Right lung (tissue), 5 donors: ENCODE measurements around the gene ERI2. TPM values are rescaled to one million over a fixed set of nuclear protein-coding genes. Genes with fewer than 3 reads are reported as not detected.
"Not testable (repeated sequence)": the region's sequence is repeated elsewhere in the genome, so short reads cannot be mapped to it uniquely, and the experiment has no call there.

Experiments
- DNase-seq, 2 donors: peaks; one replicate each; pipeline ENCODE4 v3.0.0-alpha.2; 2013
- polyA plus RNA-seq, 5 donors: library from polyadenylated mRNA; unstranded; fragments of 120-200 nt; gene quantifications; one replicate each; pipeline versions ENCODE4 v1.2.1 to v1.2.3, GENCODE V29; 2013; ENCODE audit warnings: inconsistent platforms in 1 of 5, low replicate concordance in 1 of 5; ENCODE audit not compliant: insufficient read length in 5 of 5, insufficient read depth in 1 of 5

ERI2 gene
- polyA plus RNA-seq, 5 donors, result 23.3 to 47.9 (median 37.4) TPM

DNA sequence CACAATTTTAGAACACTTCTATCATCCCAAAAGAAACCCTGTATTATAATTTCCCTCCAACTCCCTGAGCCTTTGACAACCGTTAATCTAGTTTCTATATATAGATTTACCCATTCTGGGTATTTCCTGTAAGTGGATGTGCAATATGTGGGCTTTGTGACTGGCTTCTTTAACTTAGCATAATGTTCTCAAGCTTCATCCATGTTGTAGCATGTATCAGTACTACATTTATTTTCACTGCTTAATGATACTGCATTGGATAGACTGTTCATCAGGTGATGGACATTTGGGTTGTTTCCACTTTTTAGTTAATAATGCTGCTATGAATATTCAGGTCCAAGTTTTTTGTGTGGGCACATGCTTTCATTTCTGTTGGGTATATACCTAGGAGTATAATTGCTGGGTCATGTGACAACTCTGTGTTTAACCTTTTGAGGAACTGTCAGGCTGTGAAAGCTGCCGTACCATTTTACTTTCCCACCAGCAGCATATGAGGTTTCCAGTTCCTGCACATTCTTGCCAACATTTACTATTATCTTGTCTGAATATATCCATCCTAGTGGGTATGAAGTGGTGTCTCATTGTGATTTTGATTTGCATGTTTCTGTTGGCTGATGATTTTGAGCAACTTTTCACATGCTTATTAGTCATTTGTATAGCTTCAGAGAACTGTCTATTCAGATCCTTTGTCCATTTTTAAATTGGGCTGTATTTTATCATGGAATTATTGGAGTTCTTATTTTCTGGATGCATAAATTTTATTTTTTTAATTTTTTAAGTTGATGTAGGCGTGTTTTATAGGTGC lies 16.5 kb upstream of the ERI2 start:
- no peak for DNase-seq

DNA sequence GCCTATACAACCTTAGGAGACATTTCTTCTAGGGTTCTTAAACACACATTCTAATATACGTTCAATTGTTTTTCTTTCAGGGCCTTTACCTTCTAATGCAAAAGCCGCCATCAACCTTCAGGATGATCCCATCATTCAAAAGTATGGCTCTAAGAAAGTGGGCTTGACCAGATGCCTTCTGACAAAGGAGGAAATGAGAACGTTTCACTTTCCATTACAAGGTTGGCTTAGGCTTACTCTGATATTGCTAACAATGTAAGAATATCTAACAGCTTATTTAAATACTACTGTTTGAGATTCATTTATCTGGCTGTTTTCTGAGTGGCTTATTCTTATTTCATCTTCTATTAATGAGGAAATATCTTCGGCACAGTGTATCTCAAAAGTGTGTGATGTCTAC lies 15.4 kb upstream of the ERI2 start:
- DNase-seq, result no peak

DNA sequence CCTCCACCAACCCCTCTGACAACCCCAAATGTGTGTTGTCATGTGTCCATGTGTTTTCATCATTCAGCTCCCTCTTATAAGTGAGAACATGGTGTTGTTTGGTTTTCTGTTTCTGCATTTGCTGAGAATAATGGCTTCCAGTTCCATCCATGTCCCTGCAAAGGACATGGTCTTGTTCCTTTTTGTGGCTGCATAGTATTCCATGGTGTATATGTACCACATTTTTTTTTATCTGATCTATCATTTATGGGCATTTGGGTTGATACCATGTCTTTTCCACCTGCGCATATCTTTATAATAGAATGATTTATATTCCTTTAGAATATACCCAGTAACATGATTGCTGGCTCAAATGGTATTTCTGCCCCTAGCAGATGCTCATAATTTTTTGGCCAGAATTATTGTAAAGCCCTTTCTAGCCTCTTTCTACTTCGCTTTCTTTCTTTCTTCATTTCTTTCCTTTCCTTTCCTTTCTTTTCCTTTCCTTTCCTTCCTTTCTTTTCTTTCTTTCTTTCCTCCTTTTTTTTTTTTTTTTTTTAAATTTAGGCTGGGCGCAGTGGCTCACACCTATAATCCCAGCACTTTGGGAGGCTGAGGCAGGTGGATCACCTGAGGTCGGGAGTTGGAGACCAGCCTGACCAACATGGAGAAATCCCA lies 12.8 kb upstream of the ERI2 start:
- DNase-seq, result no peak

DNA sequence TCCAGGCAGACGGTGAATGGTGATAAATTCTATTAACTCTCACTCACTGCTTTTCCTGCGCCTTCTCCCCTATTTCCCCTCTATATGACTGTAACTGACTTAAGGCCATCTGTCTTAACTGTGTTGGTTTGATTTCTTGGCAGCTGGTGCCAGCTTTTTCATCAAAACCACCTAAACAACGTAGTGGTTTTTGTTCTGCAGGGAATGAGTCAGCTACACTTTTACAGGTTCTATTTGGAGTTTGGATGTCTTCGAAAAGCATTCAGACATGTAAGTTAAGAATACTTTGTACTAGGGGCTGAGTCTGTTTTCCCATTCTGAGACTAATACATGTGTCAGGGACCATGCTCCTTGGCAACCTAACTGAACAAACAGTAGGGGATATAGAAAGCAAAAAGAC lies 8.5 kb upstream of the ERI2 start:
- DNase-seq, result no peak

DNA sequence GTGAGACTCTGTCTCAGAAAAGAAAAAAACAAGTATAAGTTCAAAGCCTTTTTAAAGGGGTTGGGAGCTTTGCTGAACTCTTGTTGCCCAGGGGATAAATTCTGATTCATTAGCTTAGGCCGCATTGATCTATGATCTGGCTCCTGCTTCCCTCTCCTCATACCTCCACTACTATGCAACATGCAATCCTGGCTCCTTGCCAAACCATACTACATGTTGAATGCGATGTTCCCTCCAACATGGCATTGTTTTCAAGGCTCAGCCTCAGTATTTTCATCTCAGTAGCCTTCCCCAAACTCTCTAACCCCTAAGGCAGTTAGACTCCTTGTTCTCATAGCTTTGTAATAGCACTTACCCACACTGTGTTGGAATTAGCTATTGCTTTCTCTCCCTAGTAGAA lies 6.2 kb upstream of the ERI2 start:
- DNase-seq, result no peak

DNA sequence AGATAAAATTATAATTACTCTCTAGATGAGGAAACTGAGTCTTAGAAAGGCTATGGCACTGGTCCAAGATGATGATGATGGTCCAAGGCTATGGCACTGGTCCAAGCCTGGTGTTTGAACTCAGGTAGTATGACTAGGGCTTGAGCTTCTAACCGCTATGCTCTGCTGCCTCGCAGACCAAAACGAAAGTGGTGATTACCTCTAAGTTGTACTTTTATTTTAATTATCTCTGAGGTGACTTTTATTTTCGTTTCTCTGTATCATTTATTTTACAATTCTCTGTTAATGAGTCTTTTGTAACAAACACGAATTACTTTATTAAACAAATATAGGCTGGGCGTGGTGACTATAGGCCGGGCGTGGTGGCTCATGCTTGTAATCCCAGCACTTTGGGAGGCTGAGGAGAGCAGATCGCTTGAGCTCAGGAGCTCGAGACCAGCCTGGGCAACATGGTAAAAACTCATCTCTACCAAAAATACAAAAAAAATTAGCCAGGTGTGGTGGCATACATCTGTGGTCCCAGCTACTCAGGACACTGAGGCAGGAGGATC lies 5.7 kb upstream of the ERI2 start:
- DNase-seq, result no peak

DNA sequence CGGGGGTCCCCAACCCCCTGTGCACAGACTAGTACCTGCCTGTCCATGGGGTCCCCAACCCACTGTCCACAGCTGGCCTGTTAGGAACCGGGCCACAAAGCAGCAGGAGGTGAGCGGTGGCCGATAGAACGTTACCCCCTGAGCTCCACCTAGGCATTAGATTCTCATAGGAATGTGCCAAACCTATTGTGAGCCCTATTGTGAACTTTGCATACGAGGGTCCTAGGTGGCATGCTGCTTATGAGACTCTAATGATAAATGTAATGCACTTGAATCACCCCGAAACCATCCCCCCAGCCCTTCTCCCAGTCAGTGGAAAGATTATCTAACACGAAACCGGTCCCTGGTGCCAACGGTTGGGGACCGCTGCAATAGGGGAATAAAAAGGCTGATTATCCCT lies 1.6 kb upstream of the ERI2 start:
- no peak for DNase-seq

DNA sequence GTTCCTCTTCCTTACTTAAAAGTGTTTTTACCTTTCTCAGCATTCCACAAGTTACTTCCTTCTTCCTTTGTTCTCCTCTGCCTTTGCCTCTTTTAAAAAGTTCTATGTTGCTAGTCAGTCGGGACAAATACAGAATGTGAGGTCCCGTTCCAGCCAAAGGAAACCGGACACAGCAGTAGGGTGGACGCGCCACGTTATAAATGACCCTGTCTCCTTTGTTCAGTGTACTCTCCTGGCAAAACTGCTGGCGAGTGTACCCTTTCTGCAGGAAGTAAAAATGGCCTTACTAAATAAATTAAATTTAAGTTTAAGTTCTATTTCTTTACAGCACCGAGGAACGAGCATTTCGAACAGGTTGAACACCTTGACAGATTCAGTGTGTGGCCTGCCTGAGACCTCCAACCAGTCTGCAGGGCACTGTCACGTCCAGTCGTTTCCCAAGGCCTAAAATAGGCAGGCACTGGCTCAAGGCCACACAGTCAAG lies 546 bp downstream of the ERI2 start:
- DNase-seq, result not testable (repeated sequence)

DNA sequence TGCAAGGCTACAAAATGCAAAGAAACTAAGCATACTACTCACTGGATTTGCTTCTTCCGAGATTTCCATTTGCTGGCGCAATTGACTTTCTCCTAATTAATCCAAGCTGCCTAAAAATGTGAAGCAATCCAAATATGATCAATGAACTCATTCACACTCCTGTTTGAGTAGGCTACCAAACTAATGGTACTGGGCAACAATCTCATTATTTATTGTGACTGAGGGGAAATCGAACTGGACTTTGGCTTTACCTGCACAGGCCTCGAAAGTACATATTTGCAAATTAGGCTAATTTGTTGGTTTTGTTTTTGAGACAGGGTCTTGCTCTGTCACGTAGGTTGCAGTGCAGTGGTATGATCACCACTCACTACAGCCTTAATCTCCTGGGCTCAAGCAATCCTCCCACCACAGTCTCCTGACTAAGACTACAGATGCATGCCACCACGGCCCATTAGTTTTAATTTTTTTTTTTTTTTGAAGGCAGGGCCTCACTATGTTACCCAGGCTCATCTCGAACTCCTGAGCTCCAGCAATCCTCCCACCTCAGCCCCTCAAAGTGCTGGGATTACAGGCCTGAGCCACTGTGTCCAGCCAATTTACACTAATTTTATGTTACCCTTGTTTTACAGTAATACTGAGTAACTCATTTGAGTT lies 2.6 kb downstream of the ERI2 start:
- DNase-seq, result no peak

DNA sequence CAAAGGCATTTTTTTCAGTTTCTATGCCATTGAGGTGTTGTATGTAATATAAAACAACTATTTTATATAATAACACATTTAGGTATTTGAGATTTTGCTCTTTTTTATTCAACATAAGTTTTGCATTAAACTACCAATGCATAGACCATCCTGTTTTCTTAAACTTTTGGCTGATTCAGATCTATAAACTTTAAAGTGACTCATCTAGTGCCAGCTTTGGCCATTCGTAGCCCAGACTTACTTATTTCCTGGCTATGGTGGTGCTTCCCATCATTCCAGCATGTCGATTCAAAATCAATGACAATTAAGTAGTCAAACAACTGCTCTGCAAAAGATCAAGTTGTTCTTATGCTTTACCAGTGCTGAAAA lies 3.1 kb downstream of the ERI2 start:
- no peak for DNase-seq

DNA sequence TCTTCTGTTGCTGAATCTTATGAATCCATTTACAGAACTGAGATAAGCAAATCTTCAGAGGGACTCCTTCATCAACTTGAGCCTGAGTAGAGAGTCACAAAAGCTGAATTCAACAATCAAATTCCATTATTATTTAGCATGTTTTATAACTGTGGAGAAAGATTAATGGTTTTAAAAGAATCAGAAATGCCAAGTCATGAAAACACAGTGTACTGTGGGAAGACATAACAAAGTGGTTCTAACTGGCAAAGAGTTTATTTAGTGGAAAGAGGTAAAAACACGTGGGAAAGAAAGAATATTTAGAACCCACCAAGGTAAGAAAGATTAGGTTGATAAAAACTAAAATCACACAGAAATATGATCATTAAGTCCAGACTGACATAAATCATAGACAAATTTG lies 5.0 kb downstream of the ERI2 start:
- DNase-seq, result no peak

DNA sequence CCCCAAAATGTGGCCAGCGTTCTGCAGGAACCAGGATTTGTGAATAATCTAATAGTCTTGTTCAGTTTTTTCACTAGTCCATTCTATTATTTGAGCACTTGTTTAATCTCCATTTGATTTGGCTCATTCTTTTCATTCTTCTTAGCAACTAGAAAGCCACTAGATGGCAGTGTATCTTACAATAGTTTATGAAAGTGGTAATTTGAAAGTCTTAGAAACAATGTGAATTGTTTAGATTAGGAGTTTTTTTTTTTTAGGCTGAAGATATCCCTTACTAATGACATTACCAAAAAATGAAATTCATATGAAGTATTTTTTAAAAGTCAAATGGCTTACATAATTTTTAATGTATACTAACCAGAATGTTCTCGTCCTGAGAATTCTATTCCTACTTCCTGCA lies 6.7 kb downstream of the ERI2 start:
- no peak for DNase-seq

DNA sequence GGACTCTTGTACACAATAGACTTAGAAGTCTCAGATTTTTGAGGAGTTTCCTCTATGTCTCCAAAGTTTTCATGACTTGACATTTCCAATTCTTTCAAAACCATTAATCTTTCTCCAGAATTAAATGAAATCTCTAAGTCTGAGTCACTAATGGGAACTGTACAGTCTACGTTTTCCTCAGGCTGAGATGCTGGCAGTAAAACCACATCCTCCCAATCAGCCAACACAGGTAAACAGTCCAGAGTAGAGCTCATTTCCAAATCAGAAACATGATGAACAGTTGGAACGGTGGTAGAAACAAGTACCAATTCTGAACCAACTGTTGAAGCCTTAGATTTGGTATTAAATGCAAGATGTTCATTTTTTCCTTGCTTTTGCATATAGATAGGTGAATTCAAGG lies 7.9 kb downstream of the ERI2 start:
- DNase-seq, result no peak

DNA sequence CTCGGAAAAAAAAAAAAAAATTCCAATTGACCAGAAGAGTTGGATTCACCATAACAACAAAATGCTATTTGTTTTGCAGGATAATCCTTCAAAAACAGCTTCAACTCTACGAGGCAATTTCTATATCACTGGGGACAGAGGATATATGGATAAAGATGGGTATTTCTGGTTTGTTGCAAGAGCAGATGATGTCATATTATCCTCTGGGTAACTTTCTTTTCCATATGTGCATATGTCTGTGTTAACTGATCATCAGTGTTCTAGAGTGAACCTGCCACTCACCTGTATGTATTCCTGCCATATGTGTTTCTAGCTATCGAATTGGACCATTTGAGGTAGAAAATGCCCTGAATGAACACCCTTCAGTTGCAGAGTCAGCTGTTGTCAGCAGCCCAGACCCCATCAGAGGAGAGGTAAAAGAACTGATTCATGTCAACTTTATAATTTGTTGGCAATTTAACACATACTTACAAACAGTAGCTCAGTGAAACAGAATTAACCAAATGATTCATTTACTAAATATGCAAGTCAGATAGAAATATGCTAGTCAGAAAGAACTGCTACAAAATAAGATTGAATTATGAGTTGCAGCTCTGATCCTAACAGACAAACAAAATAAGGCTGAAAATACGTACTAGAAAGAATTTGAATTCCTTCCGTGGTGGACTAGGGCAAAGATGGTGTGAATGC lies 14.2 kb downstream of the ERI2 start:
- no peak for DNase-seq

DNA sequence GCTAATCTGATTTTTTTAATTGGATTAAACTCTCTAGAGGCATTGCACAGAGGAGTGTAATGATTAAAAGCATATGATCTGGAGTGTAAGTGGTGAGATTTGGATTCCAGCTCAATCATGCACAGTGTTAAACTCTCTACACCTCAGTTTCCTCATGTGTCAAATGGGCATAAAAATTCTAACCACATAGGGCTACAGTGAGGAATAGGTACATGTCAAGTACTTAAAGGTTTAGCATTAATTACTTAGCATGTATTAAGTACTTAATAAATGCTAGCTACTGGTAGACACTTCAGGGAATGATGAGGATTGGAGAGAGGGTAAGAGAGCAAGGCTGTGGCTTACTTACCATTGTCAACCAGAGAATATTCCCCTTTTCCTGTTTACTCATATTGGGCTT lies 17.1 kb downstream of the ERI2 start:
- no peak for DNase-seq

DNA sequence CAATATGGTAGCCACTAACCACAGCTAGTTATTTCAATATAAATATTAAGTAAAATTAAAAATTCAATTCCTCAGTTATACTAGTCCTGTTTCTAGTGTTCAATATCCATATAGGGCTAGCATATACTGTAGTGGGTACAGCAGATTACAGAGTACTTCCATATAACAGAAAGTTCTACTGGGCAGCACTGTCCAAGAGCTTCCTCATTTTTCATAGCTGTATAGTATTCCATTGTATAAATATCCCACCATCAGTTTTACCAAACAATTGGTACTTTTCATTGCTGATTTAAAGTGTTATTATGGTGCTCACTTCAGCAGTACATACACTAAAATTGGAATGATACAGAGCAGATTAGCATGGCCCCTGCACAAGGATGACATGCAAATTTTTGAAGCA lies 22.1 kb downstream of the ERI2 start:
- no peak for DNase-seq

DNA sequence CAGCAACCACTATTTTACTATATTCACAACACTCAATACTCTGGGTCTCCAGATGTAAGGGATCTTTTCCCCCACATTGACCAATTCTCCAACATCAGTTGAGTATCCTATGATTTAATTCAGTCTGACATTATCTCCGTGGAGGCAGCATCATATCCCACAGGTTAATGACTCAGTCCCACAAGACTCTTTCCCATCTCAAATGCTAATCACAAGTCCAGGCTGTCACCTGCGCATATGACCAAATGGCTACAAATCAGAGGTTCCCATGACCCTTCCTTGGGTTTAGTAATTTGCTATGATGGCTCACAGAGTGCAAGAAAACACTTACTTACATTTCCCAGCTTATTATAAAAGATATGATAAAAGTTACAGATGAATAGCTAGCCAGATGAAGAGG lies 23.8 kb downstream of the ERI2 start:
- no peak for DNase-seq

DNA sequence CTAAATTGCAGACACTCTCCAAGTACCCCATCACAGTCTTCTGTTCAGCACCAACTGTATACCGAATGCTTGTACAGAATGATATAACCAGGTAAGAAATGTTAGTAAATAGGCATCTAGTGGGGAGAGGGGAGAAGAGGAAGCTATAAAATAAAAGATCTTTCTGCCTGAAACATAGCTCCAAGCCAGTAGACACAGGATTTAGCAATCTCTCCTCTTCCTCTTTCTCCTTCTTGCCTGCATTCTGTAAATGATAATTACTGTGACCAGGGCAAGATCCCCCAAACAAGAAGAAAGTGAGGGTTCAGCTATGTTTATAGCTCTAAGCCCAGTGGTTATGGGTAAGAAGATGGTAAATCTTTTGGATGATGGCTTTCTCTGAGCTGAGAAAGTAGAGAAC lies 24.6 kb downstream of the ERI2 start:
- DNase-seq, result no peak

DNA sequence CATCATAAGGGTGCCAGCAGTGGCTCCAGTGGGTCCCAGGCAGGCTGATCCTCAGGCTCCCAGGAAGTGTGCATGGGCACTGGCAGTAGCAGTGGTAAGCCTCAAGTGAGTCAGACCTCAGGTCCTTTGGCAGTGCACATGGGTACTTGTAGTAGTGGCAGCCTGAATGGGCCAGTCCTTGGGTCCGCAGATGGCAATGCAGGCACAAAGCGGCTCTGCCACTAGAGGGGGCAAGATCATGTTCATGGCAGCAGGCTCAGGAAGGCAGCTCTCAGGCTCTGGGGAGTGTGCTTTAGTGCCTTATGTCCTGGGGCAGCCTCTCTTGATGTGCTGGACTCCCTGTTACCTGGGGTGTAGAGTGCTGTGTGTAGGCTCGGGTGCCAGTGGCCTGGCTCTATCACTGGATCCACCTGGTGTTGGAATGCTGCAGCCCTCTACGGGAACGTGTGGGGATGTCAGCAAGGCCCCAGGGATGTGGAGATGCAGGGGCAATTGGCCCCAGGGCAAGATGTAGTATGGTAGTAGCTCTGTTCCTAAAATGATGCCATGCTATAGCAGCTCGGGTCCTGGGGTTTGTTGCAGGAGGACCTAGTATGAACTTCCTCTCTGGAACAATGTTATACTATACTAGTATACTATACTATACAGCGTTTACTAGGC lies 31.4 kb downstream of the ERI2 start:
- DNase-seq, result no peak

DNA sequence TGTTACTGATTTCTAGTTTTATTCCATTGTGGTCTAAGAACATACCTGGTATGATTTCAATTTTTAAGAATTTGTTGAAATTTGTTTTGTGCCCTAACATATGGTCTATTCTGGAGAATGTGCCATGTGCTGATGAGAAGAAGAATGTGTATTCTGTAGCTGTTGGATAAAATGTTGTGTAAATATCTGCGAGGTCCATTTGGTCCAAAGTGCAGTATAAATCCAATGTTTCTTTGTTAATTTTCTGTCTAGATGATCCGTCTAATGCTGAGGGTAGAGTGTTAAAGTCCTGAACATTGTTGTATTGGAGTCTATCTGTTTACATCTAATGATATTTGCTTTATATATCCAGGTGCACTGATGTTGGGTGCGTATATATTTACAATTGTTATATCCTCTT lies 32.6 kb downstream of the ERI2 start:
- DNase-seq, result no peak

DNA sequence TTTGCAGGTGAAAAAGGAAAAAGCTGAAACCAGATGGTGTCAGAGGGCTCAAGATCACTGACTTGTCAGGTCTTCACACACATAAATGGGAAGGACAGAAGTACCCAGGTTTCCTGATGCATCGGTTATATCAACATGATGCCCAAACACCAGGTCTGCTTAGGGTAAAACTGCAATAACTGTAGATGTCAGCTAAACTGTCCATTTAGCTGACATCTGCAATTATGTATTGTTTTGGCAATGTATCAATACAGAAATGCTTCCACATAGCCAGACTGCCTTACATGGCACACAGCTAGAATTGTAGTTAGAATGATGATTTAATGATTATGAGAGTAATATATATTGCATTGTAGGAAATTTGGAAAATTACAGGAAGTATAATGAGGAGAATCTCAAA lies 37.5 kb downstream of the ERI2 start:
- no peak for DNase-seq

DNA sequence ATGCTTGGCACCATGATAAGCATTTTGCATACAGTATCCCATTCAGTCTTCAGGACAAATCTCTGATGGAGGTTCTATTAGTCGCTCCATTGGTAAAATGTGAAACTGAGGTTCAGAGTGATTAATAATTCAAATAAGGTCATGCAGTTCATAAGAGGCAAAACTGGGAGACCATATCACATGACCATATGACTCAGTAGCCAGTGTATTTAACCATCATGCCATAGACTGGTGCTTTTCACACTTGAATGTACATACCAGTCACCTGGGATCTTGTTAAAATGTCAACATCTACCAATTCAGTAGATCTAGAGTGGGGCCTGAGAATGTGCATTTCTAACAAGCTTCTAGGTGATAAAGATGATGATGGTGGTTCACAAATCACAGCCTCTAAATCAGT lies 38.2 kb downstream of the ERI2 start:
- no peak for DNase-seq
